Progenitor cell of endocrine pancreas (in vitro differentiated cells): ENCODE results near the gene APOM. TPM values are rescaled to one million over a fixed set of nuclear protein-coding genes. Genes with fewer than 3 reads are reported as not detected.
A peak's percentile ranks its signal among the peaks of the same experiment; 100 is the strongest.

Experiments
- DNase-seq: peaks from one replicate; pipeline ENCODE4 v3.0.0; 2021; ENCODE audit warnings: low spot score; ENCODE audit not compliant: unreplicated experiment
- H3K27ac Mint-ChIP-seq: 2 replicates; pipeline ENCODE4 v1.8.0; 2021; ENCODE audit warnings: mild to moderate bottlenecking, moderate library complexity, mixed read lengths
- H3K27me3 Mint-ChIP-seq: 2 replicates; pipeline ENCODE4 v1.8.0; 2021; ENCODE audit warnings: mixed read lengths
- H3K36me3 Mint-ChIP-seq: 2 replicates; pipeline ENCODE4 v1.8.0; 2022; ENCODE audit warnings: mixed read lengths; ENCODE audit not compliant: insufficient read depth
- H3K4me1 Mint-ChIP-seq: 2 replicates; pipeline ENCODE4 v1.8.0; 2021; ENCODE audit warnings: low read depth, mixed read lengths
- H3K4me3 Mint-ChIP-seq: 2 replicates; pipeline ENCODE4 v1.8.0; 2021; ENCODE audit warnings: low read depth, mild to moderate bottlenecking, moderate library complexity, mixed read lengths
- H3K9me3 Mint-ChIP-seq: 2 replicates; pipeline ENCODE4 v1.8.0; 2021; ENCODE audit warnings: low read depth, mixed read lengths
- CTCF ChIP-seq: fragments of 200-600 bp; sonication (generic); IDR thresholded peaks from one replicate; pipeline ENCODE4 v1.5.0; 2021; ENCODE audit warnings: antibody characterized with exemption, mild to moderate bottlenecking; ENCODE audit not compliant: unreplicated experiment
- total RNA-seq: library from RNA; stranded (reverse); gene quantifications from 2 replicates; pipeline ENCODE4 v1.2.1, GENCODE V29; 2021

The APOM gene
- total RNA-seq, 1 donor from 2014 or later = 7.1 TPM

DNA sequence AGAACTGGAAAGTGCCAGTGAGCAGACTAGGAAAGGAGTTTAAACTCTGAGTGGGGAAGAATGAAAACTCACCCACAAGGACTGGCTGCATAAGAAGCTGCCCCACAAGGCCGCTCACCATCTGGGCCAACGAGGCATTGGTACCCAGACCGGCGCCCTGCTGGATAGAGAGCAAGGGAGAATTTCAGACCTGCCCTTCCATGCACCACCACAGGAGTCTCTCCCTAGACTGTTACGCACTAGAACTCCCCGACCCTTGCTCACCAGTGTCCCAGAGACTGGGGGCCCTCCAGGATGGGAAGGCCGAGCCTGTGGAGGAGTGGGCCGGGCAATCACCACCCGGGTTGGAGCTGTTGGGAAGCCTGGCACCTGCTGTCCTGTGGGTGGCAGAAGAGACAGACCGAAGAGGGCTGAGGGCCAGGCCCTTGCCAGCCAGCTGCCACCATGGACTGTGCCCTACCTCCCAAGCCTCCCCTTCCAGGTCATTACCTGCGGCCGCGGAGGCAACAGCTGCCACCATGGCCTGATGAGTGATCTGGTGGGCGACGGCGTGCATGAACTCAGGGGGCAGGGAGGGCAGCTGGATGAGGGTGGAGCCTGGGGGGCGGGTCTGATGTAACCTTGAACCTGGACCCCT lies 11.8 kb upstream of the APOM start:
- H3K36me3 Mint-ChIP-seq = peaks cover 21% of the 10 kb centered on the region
- no peak overlapping the region for H3K4me3 Mint-ChIP-seq
- no peaks in the 10 kb centered on the region for H3K27me3 Mint-ChIP-seq
- no peaks in the 10 kb centered on the region for H3K9me3 Mint-ChIP-seq
- no peak overlapping the region for H3K27ac Mint-ChIP-seq
- no peaks in the 10 kb centered on the region for H3K4me1 Mint-ChIP-seq
- no peak for DNase-seq
- TF ChIP-seq CTCF = no peak

GRCh38 chr6:31645325-31645724 lies 10.4 kb upstream of the APOM start:
- no peak overlapping the region for H3K4me3 Mint-ChIP-seq
- H3K36me3 Mint-ChIP-seq = peaks cover 26% of the 10 kb centered on the region
- TF ChIP-seq CTCF = no peak
- H3K9me3 Mint-ChIP-seq = no peaks in the 10 kb centered on the region
- DNase-seq = no peak
- peaks cover 3% of the 10 kb centered on the region for H3K4me1 Mint-ChIP-seq
- no peak overlapping the region for H3K27ac Mint-ChIP-seq
- H3K27me3 Mint-ChIP-seq = no peaks in the 10 kb centered on the region

GRCh38 chr6:31651602-31652191 lies 4.0 kb upstream of the APOM start:
- peaks cover 20% of the 10 kb centered on the region for H3K36me3 Mint-ChIP-seq
- H3K4me1 Mint-ChIP-seq = peaks cover 38% of the 10 kb centered on the region
- H3K27ac Mint-ChIP-seq = peak overlapping the region; percentile 100
- H3K4me3 Mint-ChIP-seq = peak overlapping the region; percentile 94
- no peaks in the 10 kb centered on the region for H3K9me3 Mint-ChIP-seq
- no peak for TF ChIP-seq CTCF
- no peaks in the 10 kb centered on the region for H3K27me3 Mint-ChIP-seq
- no peak for DNase-seq

GRCh38 chr6:31652925-31653724 lies 2.6 kb upstream of the APOM start:
- H3K4me3 Mint-ChIP-seq = peak overlapping the region; percentile 94
- H3K27ac Mint-ChIP-seq = peak overlapping the region; percentile 100
- TF ChIP-seq CTCF = no peak
- DNase-seq = no peak
- H3K9me3 Mint-ChIP-seq = no peaks in the 10 kb centered on the region
- H3K4me1 Mint-ChIP-seq = peaks cover 47% of the 10 kb centered on the region
- no peaks in the 10 kb centered on the region for H3K27me3 Mint-ChIP-seq
- H3K36me3 Mint-ChIP-seq = peaks cover 13% of the 10 kb centered on the region

DNA sequence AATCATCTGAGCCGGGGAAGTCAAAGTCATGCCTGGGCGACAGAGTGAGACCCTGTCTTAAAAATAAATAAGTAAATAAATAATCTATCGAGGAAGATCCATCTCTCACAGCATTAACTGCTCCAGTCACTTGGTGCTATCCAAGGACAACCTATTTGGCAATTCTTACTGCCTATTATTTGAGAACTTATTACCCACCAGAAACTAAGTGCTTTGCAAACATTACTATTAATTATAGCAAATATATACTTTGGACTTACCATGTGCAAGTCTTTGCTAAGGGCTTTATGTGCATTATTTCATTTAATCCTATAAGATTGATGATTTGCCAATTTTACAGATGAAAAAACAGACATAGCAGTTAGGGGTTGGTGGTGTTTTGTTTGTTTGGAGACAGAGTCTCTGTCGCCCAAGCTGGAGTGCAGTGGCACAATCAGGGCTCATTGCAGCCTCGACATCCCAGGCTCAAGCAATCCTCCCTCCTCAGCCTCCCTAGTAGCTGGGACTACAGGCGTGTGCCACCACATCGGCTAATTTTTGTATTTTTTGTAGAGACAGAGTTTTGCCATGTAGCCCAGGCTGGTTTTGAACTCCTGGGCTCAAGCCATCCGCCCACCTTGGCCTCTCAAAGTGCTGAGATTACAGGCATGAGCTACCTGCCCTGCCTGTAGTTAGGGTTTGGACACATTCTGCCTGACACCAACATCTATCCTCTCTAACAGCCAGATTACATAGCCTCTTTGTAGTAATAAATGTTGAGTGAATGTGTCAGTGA lies 933 bp upstream of the APOM start:
- peaks cover 6% of the 10 kb centered on the region for H3K36me3 Mint-ChIP-seq
- no peak for TF ChIP-seq CTCF

More for the DNA sequence above, 933 bp upstream of the APOM start:
- Mint-ChIP-seq H3K9me3 (no peaks in the 10 kb centered on the region), H3K27ac (peak overlapping the region; percentile 88), H3K4me1 (peaks cover 60% of the 10 kb centered on the region), H3K4me3 (peak overlapping the region; percentile 45), H3K27me3 (no peaks in the 10 kb centered on the region)
- no peak for DNase-seq
